ENCODE measurements around the gene TRAPPC2B. TPM values are rescaled to one million over a fixed set of nuclear protein-coding genes. Genes with fewer than 3 reads are reported as not detected.

The TRAPPC2B gene
- total and polyA plus RNA-seq, 3 donors from 2014 or later, result 24.0 to 31.2 (median 30.2) TPM

DNA sequence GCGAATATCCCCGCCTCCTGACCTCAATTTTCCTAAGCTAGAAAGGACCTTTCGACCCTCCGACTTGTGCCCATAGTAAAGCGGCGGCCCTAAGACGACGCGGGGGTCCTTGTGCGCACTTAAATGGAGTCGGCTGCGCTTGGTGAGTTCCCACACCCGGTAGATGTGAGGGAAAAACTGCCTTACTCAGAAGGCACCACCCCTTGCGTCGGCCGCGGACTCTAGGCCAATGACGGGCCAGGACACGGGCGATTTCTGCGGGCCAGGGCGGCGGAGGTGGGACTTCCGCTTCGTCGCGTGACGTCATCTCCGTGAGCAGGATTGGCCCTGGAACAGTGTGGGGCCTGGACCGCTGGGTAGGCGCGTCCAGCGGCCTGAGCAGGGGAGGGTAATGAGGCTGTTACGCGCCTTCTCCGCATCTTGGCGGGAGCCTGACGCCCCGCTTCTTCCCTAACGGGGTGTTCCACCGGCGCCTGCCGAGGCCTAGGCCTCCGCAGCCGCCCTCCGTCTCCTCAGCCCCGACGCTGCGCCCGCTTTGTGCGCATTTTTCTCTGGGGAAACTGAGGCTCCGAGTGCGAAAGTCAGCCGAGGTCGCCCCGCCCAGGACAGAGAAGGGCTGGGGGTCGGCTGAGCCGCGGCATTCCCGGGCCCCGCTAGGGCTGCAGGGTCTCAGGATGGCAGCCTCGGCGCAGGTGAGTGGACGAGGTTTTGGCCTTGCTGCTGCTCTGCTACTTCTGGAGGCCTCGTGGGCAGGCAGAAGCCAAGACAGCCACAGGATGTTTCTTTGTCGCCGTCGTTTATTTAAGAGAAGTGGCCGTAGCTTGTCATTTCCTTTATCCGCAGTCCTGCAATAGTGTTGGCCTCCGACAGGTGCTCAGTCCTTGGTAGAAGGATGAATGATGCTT, 42.9 kb upstream of the TRAPPC2B start, which contains the start of gene ZNF543:
Gene ZNF543, plus strand, starts transcription at position 293 of the 905 bp plus-strand sequence. Its CDS starts 382 bp downstream, at position 675.
- no peaks in the 10 kb centered on the region for H3K9me3 ChIP-seq
- H3K27ac ChIP-seq, result peak within 1 kb of the TSS; percentile 83 to 90
- intact Hi-C loops (cut with DNase I; ENCODE audit: low total_unique reads), result no loop called here
- TF ChIP-seq, protein P1, sequence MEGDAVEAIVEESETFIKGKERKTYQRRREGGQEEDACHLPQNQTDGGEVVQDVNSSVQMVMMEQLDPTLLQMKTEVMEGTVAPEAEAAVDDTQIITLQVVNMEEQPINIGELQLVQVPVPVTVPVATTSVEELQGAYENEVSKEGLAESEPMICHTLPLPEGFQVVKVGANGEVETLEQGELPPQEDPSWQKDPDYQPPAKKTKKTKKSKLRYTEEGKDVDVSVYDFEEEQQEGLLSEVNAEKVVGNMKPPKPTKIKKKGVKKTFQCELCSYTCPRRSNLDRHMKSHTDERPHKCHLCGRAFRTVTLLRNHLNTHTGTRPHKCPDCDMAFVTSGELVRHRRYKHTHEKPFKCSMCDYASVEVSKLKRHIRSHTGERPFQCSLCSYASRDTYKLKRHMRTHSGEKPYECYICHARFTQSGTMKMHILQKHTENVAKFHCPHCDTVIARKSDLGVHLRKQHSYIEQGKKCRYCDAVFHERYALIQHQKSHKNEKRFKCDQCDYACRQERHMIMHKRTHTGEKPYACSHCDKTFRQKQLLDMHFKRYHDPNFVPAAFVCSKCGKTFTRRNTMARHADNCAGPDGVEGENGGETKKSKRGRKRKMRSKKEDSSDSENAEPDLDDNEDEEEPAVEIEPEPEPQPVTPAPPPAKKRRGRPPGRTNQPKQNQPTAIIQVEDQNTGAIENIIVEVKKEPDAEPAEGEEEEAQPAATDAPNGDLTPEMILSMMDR (IDR thresholded peaks at IDR 0.05), result no peak
- no peak for TF ChIP-seq POLR2A (IDR thresholded peaks at IDR 0.05)
- peak; percentile 98 for DNase-seq
- no peaks in the 10 kb centered on the region for H3K27me3 ChIP-seq
- peak within 1 kb of the TSS; percentile 91 to 94 for H3K4me3 ChIP-seq
- peaks cover 7% of the 10 kb centered on the region for H3K4me1 ChIP-seq
- H3K36me3 ChIP-seq (ENCODE audit: low read depth, missing control alignments), result no peaks in the 10 kb centered on the region
- WGBS, 2 donors, result 1% methylated on average over 22 to 70 of the region's 71 CpGs

- Histone ChIP-seq H3K27ac (peak overlapping the region; percentile 83 to 90), H3K4me1 (peaks cover 7% of the 10 kb centered on the region), H3K27me3 (no peaks in the 10 kb centered on the region), H3K9me3 (no peaks in the 10 kb centered on the region), H3K36me3 (ENCODE audit: low read depth, missing control alignments) (no peaks in the 10 kb centered on the region), H3K4me3 (peak overlapping the region; percentile 91 to 94)
- DNase-seq, result no peak
- no peak for TF ChIP-seq POLR2A (IDR thresholded peaks at IDR 0.05)
- TF ChIP-seq, protein P1 (IDR thresholded peaks at IDR 0.05), result no peak
- intact Hi-C loops (cut with DNase I; ENCODE audit: low total_unique reads), result no loop called here
- WGBS, 2 donors, result 39 to 41% methylated on average over 8 of the region's 8 CpGs
Measured at GRCh38 chr19:57321116-57321515, 42.2 kb upstream of the TRAPPC2B start.

GRCh38 chr19:57321751-57322150, 41.6 kb upstream of the TRAPPC2B start:
- Histone ChIP-seq H3K36me3 (ENCODE audit: low read depth, missing control alignments) (no peaks in the 10 kb centered on the region), H3K9me3 (no peaks in the 10 kb centered on the region), H3K4me1 (peaks cover 7% of the 10 kb centered on the region), H3K4me3 (no peak overlapping the region), H3K27ac (no peak overlapping the region), H3K27me3 (no peaks in the 10 kb centered on the region)
- intact Hi-C loops (cut with DNase I; ENCODE audit: low total_unique reads), result no loop called here
- TF ChIP-seq, protein P1 (IDR thresholded peaks at IDR 0.05), result no peak
- TF ChIP-seq POLR2A (IDR thresholded peaks at IDR 0.05), result no peak
- DNase-seq, result no peak
- 79 to 95% methylated on average over 3 of the region's 3 CpGs for WGBS, 2 donors

GRCh38 chr19:57324992-57325391, 38.4 kb upstream of the TRAPPC2B start:
- TF ChIP-seq, protein P1 (IDR thresholded peaks at IDR 0.05), result no peak
- TF ChIP-seq POLR2A (IDR thresholded peaks at IDR 0.05), result no peak
- Histone ChIP-seq H3K4me1 (peaks cover 7% of the 10 kb centered on the region), H3K27ac (no peak overlapping the region)

More at GRCh38 chr19:57324992-57325391, 38.4 kb upstream of the TRAPPC2B start:
- no peak overlapping the region for H3K4me3 ChIP-seq
- H3K27me3 ChIP-seq, result no peaks in the 10 kb centered on the region
- intact Hi-C loops (cut with DNase I; ENCODE audit: low total_unique reads), result no loop called here
- no peaks in the 10 kb centered on the region for H3K36me3 ChIP-seq (ENCODE audit: low read depth, missing control alignments)
- no peak for DNase-seq
- no peaks in the 10 kb centered on the region for H3K9me3 ChIP-seq

Measured in testis (tissue), 3 donors.